ENCODE measurements around the gene RASGRP2.

GRCh38 chr11:64744544-64745188 is 724 bp upstream of the RASGRP2 start:
- TF ChIP-seq REST (IDR thresholded peaks at IDR 0.05; ENCODE audit: unreplicated experiment), result no peak
- no peak for TF ChIP-seq CTCF (conservative IDR thresholded peaks at IDR 0.05; ENCODE audit: low read depth in 2 of 2)
- no peak for TF ChIP-seq EZH2phosphoT487 (IDR thresholded peaks at IDR 0.05; ENCODE audit: unreplicated experiment)
- TF ChIP-seq POLR2AphosphoS5 (IDR thresholded peaks at IDR 0.05; ENCODE audit: low read depth), result no peak
- TF ChIP-seq ETS1 (IDR thresholded peaks at IDR 0.05), result no peak
- TF ChIP-seq ZNF331 (CRISPR knock-in tag; IDR thresholded peaks at IDR 0.05; ENCODE audit: low read depth), result no peak
- no peak for TF ChIP-seq EZH2 (IDR thresholded peaks at IDR 0.05; ENCODE audit: low read depth, unreplicated experiment)
- no peak for TF ChIP-seq CREB1 (CRISPR knock-in tag; IDR thresholded peaks at IDR 0.05; ENCODE audit: low read depth)
- TF ChIP-seq ZNF114 (CRISPR knock-in tag; IDR thresholded peaks at IDR 0.05), result no peak
- no peak for TF ChIP-seq NANOG (IDR thresholded peaks at IDR 0.05; ENCODE audit: borderline replicate concordance)
- no peak for TF ChIP-seq JUNB (IDR thresholded peaks at IDR 0.05; ENCODE audit: unreplicated experiment)
- TF ChIP-seq STAT1 (IDR thresholded peaks at IDR 0.05; ENCODE audit: unreplicated experiment), result no peak

All from GM23338 (cell line).